AG04450 (cell line): Measurements from ENCODE around the gene ELOVL5. TPM values are rescaled to one million over a fixed set of nuclear protein-coding genes. Genes with fewer than 3 reads are reported as not detected.

Experiments
- CTCF ChIA-PET: fragments of 300-600, 350-600 bp; formaldehyde crosslinking; extraction: SDS; loops from one replicate; lab custom pipeline; 2022; ENCODE audit warnings: antibody characterized with exemption, inconsistent platforms; lab: Charles Lee
- POLR2A ChIA-PET: fragments of 350-600 bp; formaldehyde crosslinking; extraction: SDS; loops from one replicate; lab custom pipeline; 2021; ENCODE audit warnings: antibody characterized with exemption, inconsistent platforms; lab: Yijun Ruan, JAX
- DNase-seq: peaks from one replicate; pipeline ENCODE4 v3.0.0-alpha.2; 2011; ENCODE audit warnings: low read depth, low spot score
- H3K27ac ChIP-seq: one replicate; pipeline ENCODE4 v1.5.1; 2012; ENCODE audit warnings: low read depth, low read length, control low read depth
- H3K27me3 ChIP-seq: one replicate; pipeline ENCODE4 v1.6.0; 2012; ENCODE audit warnings: low read length; ENCODE audit not compliant: control insufficient read depth, insufficient read depth
- H3K4me3 ChIP-seq: 2 replicates; pipeline ENCODE4 v1.5.1; 2011; ENCODE audit warnings: mild to moderate bottlenecking, low read depth, low read length, control low read depth
- H3K9me3 ChIP-seq: 2 replicates; pipeline ENCODE4 v1.5.1; 2012; ENCODE audit warnings: low read length; ENCODE audit not compliant: control insufficient read depth, insufficient read depth
- CTCF ChIP-seq: IDR thresholded peaks from 2 replicates; pipeline ENCODE4 v1.5.1; 2011; ENCODE audit warnings: low read depth, low read length, control low read depth, inconsistent platforms
- polyA plus RNA-seq: library from polyadenylated mRNA; depleted of rRNA; stranded (reverse); fragments of >200 nt; gene quantifications from 2 replicates; pipeline ENCODE4 v1.2.3, GENCODE V29; 2011

Gene ELOVL5
- polyA plus RNA-seq, 1 experiment = 81.6 TPM

GRCh38 chr6:53240761-53241160, 108.0 kb downstream of the ELOVL5 start:
- H3K9me3 ChIP-seq = no peaks in the 10 kb centered on the region; the same call in 1 of the 2 replicates
- H3K27me3 ChIP-seq = peaks cover 8% of the 10 kb centered on the region
- no peak overlapping the region for H3K27ac ChIP-seq
- ChIA-PET POLR2A (no interaction called here), CTCF (no interaction called here)
- no peak overlapping the region for H3K4me3 ChIP-seq
- TF ChIP-seq CTCF = no peak
- DNase-seq = no peak

GRCh38 chr6:53240139-53240538, 108.6 kb downstream of the ELOVL5 start:
- Histone ChIP-seq H3K27me3 (peaks cover 8% of the 10 kb centered on the region), H3K9me3 (no peaks in the 10 kb centered on the region; the same call in 1 of the 2 replicates), H3K27ac (no peak overlapping the region), H3K4me3 (no peak overlapping the region)
- TF ChIP-seq CTCF = no peak
- ChIA-PET POLR2A (no interaction called here), CTCF (no interaction called here)
- no peak for DNase-seq

- H3K27me3 ChIP-seq = peaks cover 8% of the 10 kb centered on the region
- no peak overlapping the region for H3K27ac ChIP-seq
- no peak for TF ChIP-seq CTCF
- POLR2A ChIA-PET = no interaction called here
- H3K9me3 ChIP-seq = no peaks in the 10 kb centered on the region; the same call in 1 of the 2 replicates
- CTCF ChIA-PET = no interaction called here
- DNase-seq = no peak
- H3K4me3 ChIP-seq = no peak overlapping the region
Observed at GRCh38 chr6:53239526-53239925, 109.2 kb downstream of the ELOVL5 start.

GRCh38 chr6:53238311-53238710, 110.4 kb downstream of the ELOVL5 start:
- peaks cover 8% of the 10 kb centered on the region for H3K27me3 ChIP-seq
- H3K27ac ChIP-seq = no peak overlapping the region
- CTCF ChIA-PET = no interaction called here
- no peak for TF ChIP-seq CTCF
- DNase-seq = no peak
- POLR2A ChIA-PET = no interaction called here
- H3K4me3 ChIP-seq = no peak overlapping the region
- no peaks in the 10 kb centered on the region; the same call in 1 of the 2 replicates for H3K9me3 ChIP-seq

- Histone ChIP-seq H3K9me3 (no peaks in the 10 kb centered on the region; the same call in 1 of the 2 replicates), H3K27ac (no peak overlapping the region), H3K4me3 (no peak overlapping the region), H3K27me3 (peaks cover 8% of the 10 kb centered on the region)
- ChIA-PET CTCF (no interaction called here), POLR2A (no interaction called here)
- TF ChIP-seq CTCF = no peak
- no peak for DNase-seq
Observed at GRCh38 chr6:53236241-53236640, 112.5 kb downstream of the ELOVL5 start.
